ENCODE data around the gene SULT4A1. TPM values are rescaled to one million over a fixed set of nuclear protein-coding genes. Genes with fewer than 3 reads are reported as not detected.
A peak's percentile ranks its signal among the peaks of the same experiment; 100 is the strongest.

SULT4A1 gene
- total RNA-seq, 4 donors from 2014 or later = 0.34 to 0.47 TPM; not detected in 2

GRCh38 chr22:43827003-43827735 lies 35.1 kb downstream of the SULT4A1 start:
- peak in 1 of 2 donors; percentile 44 for DNase-seq (ENCODE audit: low spot score in 2 of 2)
- Histone ChIP-seq H3K27me3 (peaks cover 33% of the 10 kb centered on the region), H3K9me3 (no peaks in the 10 kb centered on the region), H3K27ac (no peak overlapping the region), H3K36me3 (no peaks in the 10 kb centered on the region), H3K4me1 (peaks cover 14% of the 10 kb centered on the region), H3K4me3 (no peak overlapping the region)
- 51% methylated on average over 13 of the region's 13 CpGs for WGBS
- TF ChIP-seq CTCF (IDR thresholded peaks at IDR 0.05) = no peak

GRCh38 chr22:43826142-43827002 lies 35.9 kb downstream of the SULT4A1 start:
- Histone ChIP-seq H3K27me3 (peaks cover 39% of the 10 kb centered on the region), H3K27ac (no peak overlapping the region), H3K36me3 (no peaks in the 10 kb centered on the region), H3K4me3 (no peak overlapping the region), H3K4me1 (peaks cover 14% of the 10 kb centered on the region), H3K9me3 (no peaks in the 10 kb centered on the region)
- peak in 1 of 2 donors; percentile 77 for DNase-seq (ENCODE audit: low spot score in 2 of 2)
- no peak for TF ChIP-seq POLR2A (IDR thresholded peaks at IDR 0.05)
- peak in 1 of 2 donors; percentile 28 for TF ChIP-seq CTCF (IDR thresholded peaks at IDR 0.05)
- 26% methylated on average over 13 of the region's 16 CpGs for WGBS

- H3K27ac ChIP-seq = no peak overlapping the region
- TF ChIP-seq CTCF (IDR thresholded peaks at IDR 0.05) (no peak), EP300 (IDR thresholded peaks at IDR 0.05) (no peak), POLR2AphosphoS5 (IDR thresholded peaks at IDR 0.05) (no peak)
- peaks cover 14% of the 10 kb centered on the region for H3K4me1 ChIP-seq
- 76% methylated on average over 11 of the region's 11 CpGs for WGBS
- no peak overlapping the region for H3K4me3 ChIP-seq
- H3K9me3 ChIP-seq = no peaks in the 10 kb centered on the region
- peaks cover 39% of the 10 kb centered on the region for H3K27me3 ChIP-seq
- H3K36me3 ChIP-seq = no peaks in the 10 kb centered on the region
- DNase-seq (ENCODE audit: low spot score in 2 of 2) = no peak
These were observed 36.7 kb downstream of the SULT4A1 start for GRCh38 chr22:43825651-43826050.

GRCh38 chr22:43824724-43825420 lies 37.4 kb downstream of the SULT4A1 start:
- peak in 1 of 2 donors; percentile 52 for DNase-seq (ENCODE audit: low spot score in 2 of 2)
- TF ChIP-seq CTCF (IDR thresholded peaks at IDR 0.05) (no peak), POLR2A (IDR thresholded peaks at IDR 0.05) (no peak), EP300 (IDR thresholded peaks at IDR 0.05) (no peak), POLR2AphosphoS5 (IDR thresholded peaks at IDR 0.05) (no peak)
- Histone ChIP-seq H3K4me1 (peaks cover 13% of the 10 kb centered on the region), H3K36me3 (no peaks in the 10 kb centered on the region), H3K4me3 (no peak overlapping the region), H3K27me3 (peaks cover 39% of the 10 kb centered on the region), H3K9me3 (no peaks in the 10 kb centered on the region), H3K27ac (no peak overlapping the region)
- WGBS = 83% methylated on average over 26 of the region's 26 CpGs
